Measurements from ENCODE around the gene CCDC187.

CCDC187 gene

DNA sequence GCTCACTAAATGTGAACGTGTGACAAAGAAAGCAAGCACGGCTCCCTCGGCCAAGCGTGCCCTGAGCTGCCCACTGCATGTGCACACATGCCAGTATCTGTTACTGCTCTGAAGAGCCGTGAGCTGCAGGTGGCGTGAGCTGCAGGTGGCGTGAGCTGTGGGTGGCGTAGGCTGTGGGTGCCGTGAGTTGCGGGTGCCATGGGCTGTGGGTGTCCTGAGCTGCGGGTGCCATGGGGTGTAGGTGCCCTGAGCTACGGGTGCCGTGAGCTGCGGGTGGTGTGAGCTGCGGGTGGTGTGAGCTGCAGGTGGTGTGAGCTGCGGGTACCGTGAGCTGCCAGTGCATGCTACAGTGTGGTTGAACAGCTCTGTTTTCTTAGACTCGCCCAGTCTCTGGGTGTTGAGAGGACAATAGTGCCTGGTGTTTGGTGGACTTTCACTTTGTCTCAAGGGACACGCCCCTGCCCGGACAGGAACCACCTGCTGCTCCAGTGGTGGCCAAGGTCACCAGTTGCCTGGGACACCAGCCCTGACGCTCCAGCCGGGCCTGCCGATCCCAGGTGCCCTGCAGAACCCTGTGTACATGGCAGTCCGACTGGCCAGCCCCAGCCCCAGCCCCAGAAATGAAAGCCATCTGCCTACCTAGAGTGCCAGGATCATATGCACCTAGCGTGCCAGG lies 6.7 kb downstream of the CCDC187 start:
- no peak for DNase-seq

- no peak for DNase-seq
Measured at GRCh38 chr9:136296434-136297015, 7.4 kb downstream of the CCDC187 start.

- DNase-seq = no peak
Measured at GRCh38 chr9:136295542-136296433, 8.1 kb downstream of the CCDC187 start.

GRCh38 chr9:136295055-136295454 lies 8.8 kb downstream of the CCDC187 start:
- DNase-seq = no peak

DNA sequence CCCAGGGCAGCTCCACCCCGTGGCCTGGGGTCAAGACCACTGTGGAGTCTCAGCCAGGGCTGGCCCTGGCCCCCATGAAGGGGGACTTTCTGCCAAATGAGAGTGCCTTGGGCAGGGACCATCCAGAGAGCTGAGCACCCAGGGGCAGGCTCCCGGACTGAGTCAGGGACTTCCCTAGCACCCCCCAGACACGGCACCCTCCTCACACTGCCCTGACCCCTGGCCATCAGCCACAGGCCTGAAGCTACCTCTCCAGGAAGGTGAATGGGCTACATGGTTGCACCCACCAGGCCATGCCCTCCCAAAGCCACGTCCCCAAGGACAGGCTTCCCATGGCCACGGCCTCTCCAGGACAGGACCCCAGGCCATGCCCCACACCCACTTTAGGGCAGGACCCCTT lies 9.5 kb downstream of the CCDC187 start:
- no peak for DNase-seq

DNA sequence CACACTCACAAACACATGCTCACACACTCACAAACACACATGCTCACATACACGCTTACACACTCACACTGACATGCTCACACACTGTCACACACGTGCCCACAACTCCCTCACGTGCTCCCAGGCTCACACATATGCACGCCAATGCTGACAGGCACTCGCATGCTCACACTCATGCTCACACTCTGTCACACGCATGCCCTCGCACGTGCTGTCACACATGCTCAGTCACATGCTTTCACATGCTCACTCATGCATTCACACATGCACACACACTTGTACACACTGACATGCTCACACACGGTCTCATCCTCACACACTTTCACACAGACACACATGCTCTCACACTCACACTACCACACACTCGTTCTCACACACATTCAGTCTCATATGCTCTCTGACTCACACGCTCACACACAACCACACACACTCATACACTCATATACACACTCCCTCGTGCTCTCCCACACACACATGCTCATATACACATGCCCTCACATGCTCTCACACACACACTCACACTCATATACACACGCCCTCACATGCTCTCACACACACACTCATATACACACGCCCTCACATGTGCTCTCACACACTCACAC lies 10.3 kb downstream of the CCDC187 start:
- DNase-seq = no peak

DNA sequence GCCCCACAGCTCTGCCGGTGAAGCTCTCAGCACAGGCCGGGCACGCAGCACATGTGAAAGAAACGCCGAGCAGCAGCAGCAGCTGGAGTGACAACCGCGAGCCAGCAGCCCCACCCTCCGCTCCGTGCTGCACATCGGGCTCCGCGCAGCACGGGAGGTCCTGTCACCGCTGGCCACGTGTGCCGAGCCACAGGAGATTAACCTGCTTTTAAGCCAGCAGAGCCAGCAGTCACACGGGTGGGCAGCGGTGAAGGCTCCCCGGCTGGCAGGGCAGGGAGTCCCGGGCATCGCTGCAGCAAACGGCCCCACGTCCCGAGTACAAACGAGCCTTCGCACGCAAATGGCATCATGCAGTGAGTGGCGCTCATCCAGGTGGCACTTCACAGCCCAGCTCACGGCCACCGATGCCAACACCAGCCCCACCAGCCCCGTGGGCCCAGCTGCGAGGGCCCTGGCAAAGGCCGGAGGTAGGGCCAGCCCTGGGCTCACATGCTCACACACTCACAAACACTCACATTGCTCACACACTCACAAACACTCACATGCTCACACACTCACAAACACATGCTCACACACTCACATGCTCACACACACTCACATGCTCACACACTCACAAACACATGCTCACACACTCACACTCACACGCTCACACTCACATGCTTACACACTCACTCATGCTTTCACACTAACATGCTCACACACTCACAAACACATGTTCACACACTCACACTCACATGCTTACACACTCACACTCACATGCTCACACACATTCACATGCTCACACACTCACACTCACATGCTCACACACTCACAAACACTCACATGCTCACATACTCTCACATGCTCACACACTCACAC lies 11.1 kb downstream of the CCDC187 start:
- DNase-seq = no peak

- DNase-seq = no peak
Measured at GRCh38 chr9:136292026-136292538, 11.8 kb downstream of the CCDC187 start.

DNA sequence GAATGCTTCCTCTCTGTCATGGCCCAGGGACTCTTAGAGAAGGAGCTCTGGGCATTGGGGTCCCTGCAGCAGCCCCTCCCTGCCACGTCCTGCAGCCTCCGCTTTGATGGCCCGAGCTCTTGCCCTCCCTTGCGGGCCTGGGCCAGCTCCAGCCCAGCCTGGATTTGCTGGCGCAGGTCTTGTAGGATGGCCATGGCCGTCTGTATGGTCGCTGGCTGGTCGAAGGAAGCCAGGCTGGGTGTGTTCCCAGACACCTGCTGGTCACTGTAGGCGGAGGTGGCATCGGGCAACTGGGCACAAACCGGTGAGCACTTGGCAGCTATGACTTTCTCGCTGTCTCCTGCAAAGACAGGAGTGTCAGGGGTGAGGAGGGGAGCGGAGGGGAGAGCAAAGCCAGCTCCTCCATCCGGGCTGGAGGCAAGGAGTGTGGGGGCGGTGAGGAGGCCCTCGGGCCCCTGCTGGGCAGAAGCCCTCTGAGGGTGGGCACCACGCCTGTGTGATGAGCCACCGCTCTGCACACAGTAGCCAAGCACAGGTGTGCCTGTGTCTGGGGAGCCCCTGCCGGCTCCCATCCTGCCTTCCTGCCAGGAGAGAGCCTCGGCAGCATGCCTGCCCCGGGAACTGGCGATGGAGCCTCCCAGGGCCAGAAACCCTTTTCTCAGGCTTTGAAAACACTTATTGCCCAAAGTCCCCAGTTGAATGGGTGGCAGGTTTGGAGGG lies 12.4 kb downstream of the CCDC187 start:
- DNase-seq = no peak

GRCh38 chr9:136290508-136291000 lies 13.3 kb downstream of the CCDC187 start:
- no peak for DNase-seq

DNA sequence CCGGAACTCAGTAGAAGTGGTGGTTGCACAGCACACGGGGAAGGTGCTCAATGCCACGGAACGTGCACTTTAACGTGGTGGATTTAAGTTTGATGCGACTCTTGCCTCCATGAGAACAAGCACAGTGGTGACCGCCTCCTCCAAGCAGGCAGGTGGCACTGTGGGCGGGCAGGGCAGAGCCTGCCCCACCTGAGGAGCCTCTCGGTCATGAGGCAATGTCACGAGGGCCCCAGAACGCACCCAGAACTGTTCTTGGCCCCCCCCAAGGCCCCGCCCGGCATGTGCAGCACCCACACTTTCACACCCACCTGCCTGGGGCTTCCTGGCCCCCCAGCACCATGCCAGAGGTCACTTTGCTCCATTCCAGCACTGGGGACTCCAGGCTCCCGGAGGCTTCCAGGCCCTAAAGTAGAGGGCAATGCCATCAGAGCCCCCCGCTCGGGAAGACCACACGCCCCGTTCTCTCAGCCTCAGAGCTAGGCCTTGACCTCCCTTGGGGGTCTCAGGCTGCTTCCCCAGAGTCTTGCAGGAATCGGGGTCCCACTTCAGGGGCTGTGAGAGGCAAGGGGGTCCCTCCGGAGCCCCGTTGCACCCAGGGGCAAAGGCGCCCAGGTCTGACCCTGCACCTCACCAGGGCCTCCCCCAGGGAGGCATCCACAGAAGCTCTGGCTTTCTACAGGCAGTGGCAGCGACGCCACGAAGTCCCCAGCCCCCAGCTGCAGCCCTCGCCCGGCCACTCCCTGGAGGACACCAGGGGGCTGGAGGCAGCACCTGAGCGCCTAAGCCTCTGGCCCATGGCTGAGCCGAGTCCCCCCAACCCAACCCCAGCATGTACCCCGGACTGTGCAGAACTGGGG lies 14.0 kb downstream of the CCDC187 start:
- no peak for DNase-seq

GRCh38 chr9:136287960-136288753 lies 15.7 kb downstream of the CCDC187 start:
- no peak for DNase-seq

DNA sequence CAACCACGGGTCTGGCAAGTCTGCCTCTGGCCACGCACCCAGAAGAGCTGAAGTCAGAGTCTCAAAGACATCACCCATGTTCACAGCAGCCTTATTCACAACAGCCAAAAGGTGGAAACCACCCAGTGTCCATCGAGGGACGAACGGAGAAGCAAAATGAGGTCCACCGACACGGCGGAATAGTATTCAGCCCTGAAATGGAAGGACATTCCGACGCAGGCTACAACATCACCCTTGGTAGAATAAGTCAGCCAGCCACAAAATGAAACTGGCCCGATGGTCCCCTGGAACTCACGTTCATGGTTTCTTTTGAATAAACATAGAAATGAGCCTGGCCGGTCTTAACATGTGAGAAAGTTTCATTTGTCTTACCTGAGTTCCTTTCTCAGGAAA lies 16.9 kb downstream of the CCDC187 start:
- DNase-seq = no peak

GRCh38 chr9:136286359-136286986 lies 17.4 kb downstream of the CCDC187 start:
- DNase-seq = no peak

DNA sequence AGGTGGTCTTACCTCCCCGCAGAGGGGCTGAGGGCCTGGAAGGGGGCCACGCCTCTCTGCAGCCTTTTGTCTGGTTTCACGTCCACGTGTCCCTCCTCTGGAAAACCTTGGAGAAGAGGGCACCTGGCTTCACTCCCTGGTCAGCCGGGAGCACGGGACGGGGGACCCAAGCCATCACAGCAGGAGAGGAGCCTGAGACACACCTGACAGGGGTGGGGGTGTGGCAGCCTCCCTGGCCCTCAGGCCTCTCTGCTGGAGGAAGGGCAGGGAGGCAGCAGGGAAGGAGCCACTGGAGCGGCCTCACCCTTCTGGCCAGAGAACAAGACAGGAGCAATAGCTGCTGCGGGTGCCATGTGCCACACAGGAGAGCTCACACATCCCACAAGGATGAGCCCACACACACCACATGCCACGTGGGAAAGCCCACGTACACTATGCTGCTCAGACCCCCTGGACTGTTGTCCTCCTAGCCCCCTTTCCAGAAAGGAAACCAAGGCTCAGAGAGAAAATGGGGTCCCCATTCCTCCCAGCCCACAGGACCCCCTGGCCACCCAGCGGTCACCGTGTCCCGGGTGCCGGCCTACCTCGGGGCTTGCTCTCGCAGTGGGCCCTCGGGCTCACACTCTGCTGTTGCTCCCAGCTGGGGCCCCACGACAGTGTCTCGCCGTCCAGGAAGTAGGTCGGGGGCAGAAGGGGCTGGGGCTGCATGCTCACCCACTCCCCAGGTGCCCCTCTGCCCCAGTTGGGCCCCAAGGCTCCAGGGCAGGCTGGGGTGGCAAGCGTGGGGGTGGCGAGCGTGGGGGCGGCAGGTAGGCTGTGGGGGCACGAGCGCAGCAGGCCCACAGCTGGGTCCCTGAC lies 18.2 kb downstream of the CCDC187 start:
- DNase-seq = no peak

DNA sequence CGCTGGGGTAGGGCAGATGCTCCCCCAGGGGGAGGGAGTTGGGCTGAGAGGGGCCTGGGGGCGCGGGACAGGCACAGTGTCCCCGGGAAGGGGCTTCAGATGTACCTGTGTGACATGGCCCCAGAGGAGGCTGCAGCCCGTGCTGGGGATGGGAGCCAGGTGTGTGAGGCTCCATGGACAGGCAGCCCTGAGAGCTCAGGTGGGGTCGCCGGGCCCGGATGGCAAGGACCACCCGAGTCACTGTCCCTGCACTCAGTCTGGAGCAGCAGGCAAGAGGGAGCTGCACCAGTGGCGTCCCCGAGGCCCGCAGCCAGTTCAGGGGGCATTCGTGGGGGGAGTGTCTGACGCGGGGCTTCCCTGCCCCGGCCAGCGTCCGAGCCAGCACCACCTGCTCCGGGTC lies 18.9 kb downstream of the CCDC187 start:
- DNase-seq = no peak

DNA sequence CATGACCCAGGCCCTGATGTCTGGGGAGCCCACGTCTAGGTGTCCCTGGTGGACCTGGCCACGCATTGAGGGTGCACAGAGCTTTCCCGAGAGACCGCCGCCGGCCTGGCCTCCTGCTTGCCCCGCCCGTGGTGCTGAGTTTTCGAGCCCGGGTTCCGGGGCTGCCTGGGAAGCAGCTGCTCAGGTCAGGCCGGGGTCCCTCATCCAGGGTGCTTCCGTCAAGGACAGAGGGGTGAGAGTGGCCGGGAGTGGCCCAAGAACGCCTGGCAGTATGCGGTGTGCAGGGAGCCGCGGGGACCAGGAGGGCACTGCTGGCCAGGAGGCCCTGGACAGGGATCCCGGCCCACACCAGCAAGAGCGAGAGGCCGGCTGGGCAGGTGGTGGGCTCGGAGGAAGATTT lies 19.6 kb downstream of the CCDC187 start:
- DNase-seq = no peak

Data from activated gamma-delta T cell (primary cell).